Measurements from ENCODE around the gene ROR2.

The ROR2 gene

GRCh38 chr9:91606255-91606995 lies 343.6 kb downstream of the ROR2 start:
- no peak for DNase-seq

- no peak for DNase-seq
Observed at GRCh38 chr9:91604451-91605179, 345.4 kb downstream of the ROR2 start.

- DNase-seq: no peak
Observed at GRCh38 chr9:91603932-91604331, 346.1 kb downstream of the ROR2 start.

GRCh38 chr9:91599564-91599963 lies 350.5 kb downstream of the ROR2 start:
- no peak for DNase-seq

GRCh38 chr9:91591627-91592026 lies 358.4 kb downstream of the ROR2 start:
- DNase-seq: no peak

GRCh38 chr9:91589101-91589553 lies 360.9 kb downstream of the ROR2 start:
- no peak for DNase-seq

- DNase-seq: no peak
Observed at GRCh38 chr9:91586282-91586681, 363.7 kb downstream of the ROR2 start.

GRCh38 chr9:91583966-91584365 lies 366.1 kb downstream of the ROR2 start:
- DNase-seq: no peak

GRCh38 chr9:91583161-91583875 lies 366.7 kb downstream of the ROR2 start:
- DNase-seq: no peak

GRCh38 chr9:91582181-91582580 lies 367.8 kb downstream of the ROR2 start:
- no peak for DNase-seq

GRCh38 chr9:91580136-91580535 lies 369.9 kb downstream of the ROR2 start:
- no peak for DNase-seq

- no peak for DNase-seq
Observed at GRCh38 chr9:91578911-91579310, 371.1 kb downstream of the ROR2 start.

GRCh38 chr9:91577633-91578061 lies 372.4 kb downstream of the ROR2 start:
- DNase-seq: no peak

GRCh38 chr9:91572811-91573210 lies 377.2 kb downstream of the ROR2 start:
- no peak for DNase-seq

GRCh38 chr9:91572044-91572443 lies 378.0 kb downstream of the ROR2 start:
- no peak for DNase-seq

- DNase-seq: no peak
Observed at GRCh38 chr9:91571036-91571435, 379.0 kb downstream of the ROR2 start.

GRCh38 chr9:91567642-91568274 lies 382.3 kb downstream of the ROR2 start:
- DNase-seq: no peak

GRCh38 chr9:91564081-91564670 lies 385.9 kb downstream of the ROR2 start:
- DNase-seq: no peak

GRCh38 chr9:91562416-91562815 lies 387.6 kb downstream of the ROR2 start:
- no peak for DNase-seq

GRCh38 chr9:91560301-91560700 lies 389.7 kb downstream of the ROR2 start:
- no peak for DNase-seq

- no peak for DNase-seq
Observed at GRCh38 chr9:91558879-91559278, 391.1 kb downstream of the ROR2 start.

- no peak for DNase-seq
Observed at GRCh38 chr9:91558395-91558794, 391.6 kb downstream of the ROR2 start.

- no peak for DNase-seq
Observed at GRCh38 chr9:91557327-91557726, 392.7 kb downstream of the ROR2 start.

Data from stimulated activated CD4-positive, alpha-beta T cell treated with anti-CD3 and anti-CD28 coated beads, Interleukin-2, amount 100 ng/mL, for 48 hours (primary cell).